22Rv1 (cell line): ENCODE measurements around the gene C9orf43.
"Not testable (repeated sequence)": the region's sequence is repeated elsewhere in the genome, so short reads cannot be mapped to it uniquely, and the experiment has no call there.

Experiments used
- CTCF ChIP-seq: fragments of 450-650 bp; IDR thresholded peaks from 2 replicates; pipeline ENCODE4 v1.5.1; 2017; ENCODE audit warnings: mild to moderate bottlenecking
- ZFX ChIP-seq: fragments of 450-650 bp; IDR thresholded peaks from 2 replicates; pipeline ENCODE4 v1.6.1; 2017; ENCODE audit warnings: antibody characterized with exemption, borderline replicate concordance

- TF ChIP-seq CTCF, ZFX: not testable (repeated sequence)
Observed at GRCh38 chr9:113365652-113366051, 44.9 kb upstream of the C9orf43 start.
